H9 (cell line): Measurements from ENCODE around the gene IER3. TPM values are rescaled to one million over a fixed set of nuclear protein-coding genes. Genes with fewer than 3 reads are reported as not detected.

Source experiments
- DNase-seq: peaks from one replicate; pipeline ENCODE4 v3.0.0-alpha.2; 2017
- H2AFZ ChIP-seq: one replicate; pipeline ENCODE4 v1.6.1; 2013; ENCODE audit warnings: mild to moderate bottlenecking, low read length, control low read depth, moderate library complexity
- H2AK5ac ChIP-seq: 2 replicates; pipeline ENCODE4 v1.6.1; 2013; ENCODE audit warnings: low read length, control low read depth, mixed read lengths; ENCODE audit not compliant: insufficient read length
- H2BK120ac ChIP-seq: one replicate; pipeline ENCODE4 v1.6.1; 2013; ENCODE audit warnings: low read depth, mild to moderate bottlenecking, low read length, control low read depth, inconsistent platforms; ENCODE audit not compliant: poor library complexity, severe bottlenecking
- H2BK12ac ChIP-seq: 2 replicates; pipeline ENCODE4 v1.6.1; 2013; ENCODE audit warnings: low read length, control low read depth, mixed read lengths, low read depth; ENCODE audit not compliant: insufficient read length
- H2BK15ac ChIP-seq: 2 replicates; pipeline ENCODE4 v1.6.1; 2013; ENCODE audit warnings: low read depth, low read length, control low read depth
- H2BK20ac ChIP-seq: one replicate; pipeline ENCODE4 v1.6.1; 2013; ENCODE audit warnings: low read depth, mild to moderate bottlenecking, low read length, control low read depth, inconsistent platforms; ENCODE audit not compliant: poor library complexity, severe bottlenecking
- H2BK5ac ChIP-seq: 2 replicates; pipeline ENCODE4 v1.6.1; 2013; ENCODE audit warnings: low read length, control low read depth, mixed read lengths; ENCODE audit not compliant: insufficient read length
- H3K14ac ChIP-seq: 2 replicates; pipeline ENCODE4 v1.6.1; 2013; ENCODE audit warnings: low read length, control low read depth; ENCODE audit not compliant: insufficient read depth
- H3K18ac ChIP-seq: 2 replicates; pipeline ENCODE4 v1.6.1; 2013; ENCODE audit warnings: low read depth, mild to moderate bottlenecking, mixed read lengths, low read length, control low read depth; ENCODE audit not compliant: insufficient read length
- H3K23ac ChIP-seq: 2 replicates; pipeline ENCODE4 v1.6.1; 2013; ENCODE audit warnings: low read length, control low read depth, mixed read lengths, low read depth; ENCODE audit not compliant: insufficient read length
- H3K23me2 ChIP-seq: 2 replicates; pipeline ENCODE4 v1.6.1; 2013; ENCODE audit warnings: low read depth, mild to moderate bottlenecking, mixed read lengths, low read length, control low read depth; ENCODE audit not compliant: insufficient read length, poor library complexity, severe bottlenecking
- H3K27ac ChIP-seq: 2 replicates; pipeline ENCODE4 v1.5.1; 2013; ENCODE audit warnings: low read length, control low read depth, mixed read lengths, low read depth; ENCODE audit not compliant: insufficient read length
- H3K27me3 ChIP-seq: 2 replicates; pipeline ENCODE4 v1.6.1; 2013; ENCODE audit warnings: low read length, control low read depth, inconsistent platforms; ENCODE audit not compliant: insufficient read depth
- H3K4ac ChIP-seq: 2 replicates; pipeline ENCODE4 v1.6.1; 2013; ENCODE audit warnings: low read depth, mild to moderate bottlenecking, control low read depth, inconsistent platforms, low read length, moderate library complexity
- H3K4me1 ChIP-seq: 2 replicates; pipeline ENCODE4 v1.6.1; 2013; ENCODE audit warnings: low read length, control low read depth, inconsistent platforms; ENCODE audit not compliant: insufficient read depth
- H3K4me2 ChIP-seq: 2 replicates; pipeline ENCODE4 v1.6.1; 2013; ENCODE audit warnings: low read length, control low read depth, mixed read lengths; ENCODE audit not compliant: insufficient read length, insufficient read depth
- H3K56ac ChIP-seq: 2 replicates; pipeline ENCODE4 v1.6.1; 2013; ENCODE audit warnings: low read depth, mild to moderate bottlenecking, mixed read lengths, low read length, control low read depth; ENCODE audit not compliant: insufficient read length
- H3K79me1 ChIP-seq: 2 replicates; pipeline ENCODE4 v1.6.1; 2013; ENCODE audit warnings: low read depth, mild to moderate bottlenecking, moderate library complexity, low read length, control low read depth, inconsistent platforms; ENCODE audit not compliant: insufficient read depth, poor library complexity, severe bottlenecking
- H3K79me2 ChIP-seq: 2 replicates; pipeline ENCODE4 v1.6.1; 2013; ENCODE audit warnings: low read length, control low read depth, inconsistent platforms; ENCODE audit not compliant: insufficient read depth
- H3K9ac ChIP-seq: 2 replicates; pipeline ENCODE4 v1.6.1; 2013; ENCODE audit warnings: low read length, control low read depth, mixed read lengths; ENCODE audit not compliant: insufficient read length; ENCODE audit errors: extremely low read depth
- H3K9me3 ChIP-seq: one replicate; pipeline ENCODE4 v1.6.1; 2013; ENCODE audit warnings: low read depth, low read length, inconsistent platforms; ENCODE audit not compliant: control insufficient read depth
- H3T11ph ChIP-seq: one replicate; pipeline ENCODE4 v1.6.1; 2013; ENCODE audit warnings: mild to moderate bottlenecking, low read length, control low read depth, inconsistent platforms
- H4K20me1 ChIP-seq: one replicate; pipeline ENCODE4 v1.6.1; 2013; ENCODE audit not compliant: control insufficient read depth, insufficient read length, insufficient read depth
- H4K5ac ChIP-seq: 2 replicates; pipeline ENCODE4 v1.6.1; 2013; ENCODE audit warnings: low read depth, mild to moderate bottlenecking, mixed read lengths, low read length, control low read depth; ENCODE audit not compliant: insufficient read length
- H4K8ac ChIP-seq: replicated peaks from 2 replicates; pipeline ENCODE4 v1.6.1; 2013; ENCODE audit warnings: low read length, control low read depth, mixed read lengths, low read depth; ENCODE audit not compliant: insufficient read length
- H4K91ac ChIP-seq: 2 replicates; pipeline ENCODE4 v1.6.1; 2013; ENCODE audit warnings: low read depth, mild to moderate bottlenecking, moderate library complexity, mixed read lengths, low read length, control low read depth; ENCODE audit not compliant: insufficient read length
- H3K27ac Mint-ChIP-seq, 3 experiments: 2 replicates in 2 of 3; 3 replicates in 1 of 3; pipeline ENCODE4 v1.8.0; 2020 to 2021; ENCODE audit warnings: mixed read lengths in 3 of 3, mild to moderate bottlenecking in 1 of 3, moderate library complexity in 1 of 3
- H3K27me3 Mint-ChIP-seq: 2 replicates; pipeline ENCODE4 v1.8.0; 2021; ENCODE audit warnings: low read depth, mild to moderate bottlenecking, moderate library complexity, mixed read lengths
- H3K36me3 Mint-ChIP-seq, 3 experiments: 2 replicates in 2 of 3; 3 replicates in 1 of 3; pipeline ENCODE4 v1.8.0; 2020 to 2021; ENCODE audit warnings: low read depth in 3 of 3, mixed read lengths in 3 of 3; ENCODE audit not compliant: insufficient read depth in 1 of 3
- H3K4me1 Mint-ChIP-seq, 2 experiments: 2 replicates each; pipeline ENCODE4 v1.8.0; 2020; ENCODE audit warnings: mixed read lengths in 2 of 2
- H3K4me3 Mint-ChIP-seq, 2 experiments: 2 replicates in 1 of 2; 3 replicates in 1 of 2; pipeline ENCODE4 v1.8.0; 2020 to 2021; ENCODE audit warnings: mild to moderate bottlenecking in 2 of 2, mixed read lengths in 2 of 2, moderate library complexity in 1 of 2
- H3K9me3 Mint-ChIP-seq, 2 experiments: 2 replicates in 1 of 2; 3 replicates in 1 of 2; pipeline ENCODE4 v1.8.0; 2020; ENCODE audit warnings: mild to moderate bottlenecking in 2 of 2, mixed read lengths in 2 of 2, moderate library complexity in 1 of 2
- CTCF ChIP-seq: fragments of 200-600 bp; sonication (generic); conservative IDR thresholded peaks from 3 replicates; pipeline ENCODE4 v1.8.0; 2021; ENCODE audit warnings: antibody characterized with exemption, mild to moderate bottlenecking
- total RNA-seq: library from RNA; stranded (reverse); gene quantifications from 2 replicates; pipeline ENCODE4 v1.2.1, GENCODE V29; 2021

Gene IER3
- total RNA-seq, 1 experiment from 2014 or later = 43.5 TPM

- H3K79me2 ChIP-seq = no peaks in the 10 kb centered on the region
- no peak overlapping the region for H2BK5ac ChIP-seq
- no peak overlapping the region for H3K18ac ChIP-seq
- H3K4me1 ChIP-seq = peaks cover under 1% of the 10 kb centered on the region; the same call in 1 of the 2 replicates
- no peak overlapping the region for H2BK15ac ChIP-seq
- H3T11ph ChIP-seq = no peak overlapping the region
- no peak overlapping the region for H3K27ac Mint-ChIP-seq
- no peak overlapping the region for H3K9ac ChIP-seq
- H3K4ac ChIP-seq = no peak overlapping the region
- TF ChIP-seq CTCF = no peak
- no peak overlapping the region for H4K5ac ChIP-seq
- no peaks in the 10 kb centered on the region for H3K9me3 Mint-ChIP-seq
- no peak overlapping the region for H2BK120ac ChIP-seq
- H3K27me3 Mint-ChIP-seq = peaks cover 3% of the 10 kb centered on the region; the same call in 1 of the 2 replicates
- H2AFZ ChIP-seq = no peak overlapping the region
- H4K8ac ChIP-seq = no peak overlapping the region
- H3K23me2 ChIP-seq = no peaks in the 10 kb centered on the region
- H4K20me1 ChIP-seq = no peaks in the 10 kb centered on the region
- no peak overlapping the region for H3K4me2 ChIP-seq
- H3K4me3 Mint-ChIP-seq = no peak overlapping the region
- no peaks in the 10 kb centered on the region for H3K9me3 ChIP-seq
- no peaks in the 10 kb centered on the region; the same call in 1 of the 2 replicates for H3K27me3 ChIP-seq
- H3K56ac ChIP-seq = no peak overlapping the region
- no peak overlapping the region for H2BK20ac ChIP-seq
- no peak for DNase-seq
- H3K4me1 Mint-ChIP-seq = peaks cover 13 to 24% of the 10 kb centered on the region in 2 experiments
- no peak overlapping the region for H3K14ac ChIP-seq
- H4K91ac ChIP-seq = no peak overlapping the region
- H2AK5ac ChIP-seq = no peak overlapping the region
- no peak overlapping the region for H3K23ac ChIP-seq
- H3K27ac ChIP-seq = no peak overlapping the region
- H3K79me1 ChIP-seq = no peaks in the 10 kb centered on the region
- no peaks in the 10 kb centered on the region for H3K36me3 Mint-ChIP-seq
- no peak overlapping the region for H2BK12ac ChIP-seq
These were observed 6.0 kb upstream of the IER3 start for GRCh38 chr6:30750379-30750668.
